Epithelial cell of proximal tubule (primary cell): ENCODE measurements around the gene STPG1. TPM values are rescaled to one million over a fixed set of nuclear protein-coding genes. Genes with fewer than 3 reads are reported as not detected.
A peak's percentile ranks its signal among the peaks of the same experiment; 100 is the strongest.

Experiments
- DNase-seq: peaks from one replicate; pipeline ENCODE4 v3.0.0-alpha.2; 2011; ENCODE audit warnings: low read depth
- H3K4me3 ChIP-seq: 2 replicates; pipeline ENCODE4 v1.5.1; 2011; ENCODE audit warnings: low read depth, mild to moderate bottlenecking, low read length
- total RNA-seq: library from RNA; depleted of rRNA; stranded (reverse); fragments of >200 nt; gene quantifications from 2 replicates; pipeline ENCODE4 v1.2.3, GENCODE V29; 2015
- TF ChIP-seq, protein P1 (sequence below): conservative IDR thresholded peaks from 2 replicates; pipeline ENCODE4 v1.5.1; 2012; ENCODE audit warnings: low read depth, mild to moderate bottlenecking, low read length

The STPG1 gene
- total RNA-seq, 1 donor from 2014 or later, result 11.5 TPM

DNA sequence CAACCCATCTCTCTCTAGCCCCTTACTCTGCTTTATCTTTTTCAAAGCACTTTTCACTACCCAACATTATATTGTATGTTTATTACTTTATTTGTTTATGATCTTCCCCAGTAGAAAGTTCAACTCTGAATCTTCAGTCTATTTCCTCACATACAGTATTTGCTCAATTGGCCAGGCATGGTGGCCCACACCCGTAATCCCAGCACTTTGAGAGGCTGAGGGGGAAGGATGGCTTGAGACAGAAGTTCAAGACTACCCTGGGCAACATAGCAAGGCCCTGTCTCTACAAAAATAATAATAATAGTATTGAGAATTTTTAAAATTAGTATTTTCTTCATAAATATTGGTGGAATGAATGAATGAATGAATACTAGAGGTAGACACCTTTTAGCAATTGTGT, 1.2 kb downstream of the STPG1 start:
- peak overlapping the region; percentile 84 for H3K4me3 ChIP-seq
- TF ChIP-seq, protein P1, sequence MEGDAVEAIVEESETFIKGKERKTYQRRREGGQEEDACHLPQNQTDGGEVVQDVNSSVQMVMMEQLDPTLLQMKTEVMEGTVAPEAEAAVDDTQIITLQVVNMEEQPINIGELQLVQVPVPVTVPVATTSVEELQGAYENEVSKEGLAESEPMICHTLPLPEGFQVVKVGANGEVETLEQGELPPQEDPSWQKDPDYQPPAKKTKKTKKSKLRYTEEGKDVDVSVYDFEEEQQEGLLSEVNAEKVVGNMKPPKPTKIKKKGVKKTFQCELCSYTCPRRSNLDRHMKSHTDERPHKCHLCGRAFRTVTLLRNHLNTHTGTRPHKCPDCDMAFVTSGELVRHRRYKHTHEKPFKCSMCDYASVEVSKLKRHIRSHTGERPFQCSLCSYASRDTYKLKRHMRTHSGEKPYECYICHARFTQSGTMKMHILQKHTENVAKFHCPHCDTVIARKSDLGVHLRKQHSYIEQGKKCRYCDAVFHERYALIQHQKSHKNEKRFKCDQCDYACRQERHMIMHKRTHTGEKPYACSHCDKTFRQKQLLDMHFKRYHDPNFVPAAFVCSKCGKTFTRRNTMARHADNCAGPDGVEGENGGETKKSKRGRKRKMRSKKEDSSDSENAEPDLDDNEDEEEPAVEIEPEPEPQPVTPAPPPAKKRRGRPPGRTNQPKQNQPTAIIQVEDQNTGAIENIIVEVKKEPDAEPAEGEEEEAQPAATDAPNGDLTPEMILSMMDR, result no peak
- DNase-seq, result no peak

GRCh38 chr1:24411963-24412362, 1.6 kb downstream of the STPG1 start:
- TF ChIP-seq, protein P1, result no peak
- no peak overlapping the region for H3K4me3 ChIP-seq
- no peak for DNase-seq

DNA sequence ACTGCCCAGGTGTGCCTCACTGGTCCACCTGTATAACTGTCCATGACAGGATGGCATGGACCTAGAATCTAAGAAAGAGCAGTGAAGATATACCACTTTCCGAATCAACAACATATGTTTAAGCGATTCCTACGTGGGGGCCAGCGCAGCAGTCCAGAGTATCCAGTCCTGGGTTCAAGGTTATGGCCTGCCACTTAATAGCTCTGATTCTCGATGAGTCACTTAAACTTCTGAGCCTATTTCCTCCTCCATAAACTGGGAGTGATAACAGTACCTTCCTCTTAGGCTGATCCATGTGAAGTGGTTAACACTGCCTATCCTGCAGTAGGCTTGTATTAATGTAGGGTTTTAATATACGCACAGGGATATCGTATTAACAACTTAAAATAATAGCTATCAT, 2.8 kb downstream of the STPG1 start:
- TF ChIP-seq, protein P1, result no peak
- no peak for DNase-seq
- no peak overlapping the region for H3K4me3 ChIP-seq

DNA sequence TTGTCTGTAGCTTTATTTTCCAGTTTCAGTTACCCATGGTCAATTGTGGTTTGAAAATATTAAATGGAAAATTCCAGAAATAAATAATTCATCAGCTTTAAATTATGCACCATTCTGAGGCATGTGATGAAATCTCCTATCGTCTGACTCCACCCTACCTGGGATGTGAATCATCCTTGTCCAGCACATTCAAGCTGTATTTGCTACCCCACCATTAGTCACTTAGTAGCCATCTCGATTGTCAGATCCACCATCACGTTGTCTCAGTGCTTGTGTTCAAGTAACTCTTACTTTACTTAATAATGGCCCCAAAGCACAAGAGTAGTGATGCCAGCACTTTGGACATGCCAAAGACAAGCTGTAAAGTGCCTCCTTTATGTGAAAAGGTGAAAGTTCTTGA, 4.0 kb downstream of the STPG1 start:
- TF ChIP-seq, protein P1, result no peak
- H3K4me3 ChIP-seq, result no peak overlapping the region
- DNase-seq, result no peak

DNA sequence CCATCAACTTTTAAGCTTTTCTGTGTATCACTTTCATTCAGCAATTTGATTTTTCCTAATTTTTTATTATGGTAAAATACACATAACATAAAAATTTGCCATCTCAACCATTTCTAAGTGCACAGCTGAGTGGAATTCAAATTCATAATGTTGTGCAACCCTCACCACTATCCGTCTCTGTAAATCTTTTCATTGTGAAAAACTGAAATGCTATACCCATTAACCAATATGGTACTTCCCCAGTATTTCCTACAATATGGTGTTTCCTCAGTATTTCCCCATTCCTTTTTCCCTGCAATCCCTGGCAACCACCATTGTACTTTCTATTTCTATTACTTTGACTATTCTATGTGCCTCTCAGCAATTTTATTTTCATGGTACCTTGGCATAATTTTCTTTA, 6.8 kb downstream of the STPG1 start:
- no peak for DNase-seq
- H3K4me3 ChIP-seq, result no peak overlapping the region
- TF ChIP-seq, protein P1, result no peak

GRCh38 chr1:24403806-24404205, 9.8 kb downstream of the STPG1 start:
- no peak for DNase-seq
- H3K4me3 ChIP-seq, result no peak overlapping the region
- TF ChIP-seq, protein P1, result no peak

GRCh38 chr1:24400065-24400464, 13.5 kb downstream of the STPG1 start:
- TF ChIP-seq, protein P1, result no peak
- H3K4me3 ChIP-seq, result no peak overlapping the region
- DNase-seq, result no peak
